SK-N-SH treated with all-trans-retinoic acid at 6 μM for 48 hours (cell line): ENCODE data around the gene FLNC.

Experiments
- CREB5 ChIP-seq: fragments of 250-450 bp; sonication (Bioruptor Pico); IDR thresholded peaks from 2 replicates; pipeline ENCODE4 v1.5.1; 2020; ENCODE audit warnings: low read depth, mild to moderate bottlenecking, moderate library complexity
- PATZ1 ChIP-seq: fragments of 250-450 bp; sonication (Bioruptor Pico); IDR thresholded peaks from 2 replicates; pipeline ENCODE4 v1.8.0; 2020; ENCODE audit warnings: mild to moderate bottlenecking, moderate library complexity, borderline replicate concordance
- ZC3H10 ChIP-seq: fragments of 250-450 bp; sonication (Bioruptor Pico); IDR thresholded peaks from 2 replicates; pipeline ENCODE4 v1.5.1; 2021; ENCODE audit warnings: mild to moderate bottlenecking, moderate library complexity

- TF ChIP-seq CREB5, result no peak
- no peak for TF ChIP-seq PATZ1 (CRISPR knock-in tag)
- no peak for TF ChIP-seq ZC3H10 (CRISPR knock-in tag)
Measured at GRCh38 chr7:128899392-128899791, 69.2 kb downstream of the FLNC start.
